GM19452 (cell line): ENCODE results near the gene ICAM4.
A peak's percentile ranks its signal among the peaks of the same experiment; 100 is the strongest.
"Not testable (repeated sequence)": the region's sequence is repeated elsewhere in the genome, so short reads cannot be mapped to it uniquely, and the experiment has no call there.

Experiments used
- ATAC-seq: cut with Tn5 transposase; IDR thresholded peaks from one replicate; pipeline ENCODE4 v1.9.1; 2021; ENCODE audit not compliant: unreplicated experiment

The ICAM4 gene

GRCh38 chr19:10286803-10287737 lies at the start of gene ICAM4:
Gene ICAM4 (plus strand): TSS chr19:10286955. CDS start chr19:10287013, 58 bp downstream.
- ATAC-seq, result no peak

GRCh38 chr19:10237702-10238101 lies 49.1 kb upstream of the ICAM4 start:
- no peak for ATAC-seq

DNA sequence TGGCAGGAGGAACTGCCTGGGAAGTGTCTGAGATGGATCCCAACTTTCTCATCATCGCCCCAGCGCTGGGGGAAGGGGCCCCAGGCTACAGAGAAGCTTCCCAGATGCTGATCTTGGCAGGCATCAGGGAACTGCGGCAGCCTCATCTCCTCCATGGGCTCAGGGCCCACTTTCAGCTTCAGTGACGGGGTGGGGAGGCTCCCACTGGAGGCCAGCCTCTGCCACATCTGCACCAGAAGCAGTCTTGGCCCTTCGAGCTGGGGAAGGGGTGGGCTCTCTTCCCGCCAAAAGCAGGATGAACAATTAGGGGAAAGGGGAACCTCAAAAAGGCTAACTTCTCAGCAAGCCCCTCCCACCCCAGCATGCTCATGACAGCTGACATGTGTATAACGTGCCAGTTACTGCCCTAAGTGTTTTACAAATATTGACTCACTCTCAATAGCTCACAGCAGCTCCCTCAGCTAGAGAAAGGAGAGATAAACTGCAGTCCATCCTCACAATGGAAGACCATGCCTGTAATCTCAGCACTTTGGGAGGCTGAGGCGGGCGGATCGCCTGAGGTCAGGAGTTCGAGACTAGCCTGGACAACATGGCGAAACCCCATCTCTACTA lies 48.5 kb upstream of the ICAM4 start:
- ATAC-seq, result no peak

GRCh38 chr19:10241826-10242449 lies 44.8 kb upstream of the ICAM4 start:
- ATAC-seq, result not testable (repeated sequence)

DNA sequence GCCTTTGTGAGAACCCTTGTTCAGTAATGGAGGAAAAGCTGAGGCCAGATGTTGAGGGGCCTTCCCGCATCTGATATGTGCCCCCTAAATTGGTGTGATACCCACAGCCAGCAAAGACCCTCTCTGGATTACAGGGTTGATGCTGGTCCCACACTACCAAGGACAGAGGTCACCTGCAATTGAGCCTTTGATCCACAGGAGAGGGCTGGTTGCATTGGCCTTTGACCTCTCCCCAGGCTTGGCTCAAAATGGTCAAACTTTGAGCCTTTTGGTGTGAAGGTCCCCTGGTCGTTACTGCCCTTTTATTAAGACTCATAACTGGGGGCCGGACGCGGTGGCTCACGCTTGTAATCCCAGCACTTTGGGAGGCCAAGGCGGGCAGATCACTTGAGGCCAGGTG lies 43.1 kb upstream of the ICAM4 start:
- no peak for ATAC-seq

DNA sequence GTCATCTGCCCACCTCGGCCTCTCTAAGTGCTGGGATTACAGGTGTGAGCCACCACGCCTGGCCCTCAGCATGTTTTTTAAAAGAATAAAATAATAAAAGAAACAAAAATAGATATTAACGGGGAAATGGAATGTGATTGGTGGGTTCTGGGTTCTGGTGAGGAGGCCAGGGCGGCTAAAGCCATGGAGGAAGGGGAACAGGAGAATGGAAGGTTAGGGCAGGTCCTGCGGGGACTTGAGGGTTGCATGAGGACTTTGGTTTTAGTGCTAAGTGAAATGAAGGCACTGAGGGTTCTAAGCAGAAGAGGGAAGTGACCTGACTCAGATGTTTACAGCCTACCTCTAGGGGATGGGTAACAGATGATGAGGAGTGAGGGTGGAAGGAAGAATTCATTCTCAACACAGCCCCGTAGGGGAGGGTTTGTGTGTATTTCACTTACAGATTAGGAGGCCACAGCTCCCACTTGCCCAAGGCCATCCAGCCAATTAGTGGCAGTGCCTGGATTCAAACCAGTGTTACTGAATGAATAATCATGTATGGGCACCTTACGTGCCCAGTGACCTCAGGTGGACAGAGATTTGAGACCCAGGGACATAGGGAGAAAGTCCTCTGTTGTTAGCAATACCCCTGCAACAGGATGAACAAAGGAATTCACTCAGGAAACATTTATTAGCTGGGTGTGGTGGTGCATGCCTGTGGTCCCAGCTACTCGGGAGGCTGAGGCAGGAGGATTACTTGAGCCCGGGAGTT lies 41.4 kb upstream of the ICAM4 start:
- ATAC-seq, result no peak

GRCh38 chr19:10246511-10246910 lies 40.2 kb upstream of the ICAM4 start:
- ATAC-seq, result no peak

DNA sequence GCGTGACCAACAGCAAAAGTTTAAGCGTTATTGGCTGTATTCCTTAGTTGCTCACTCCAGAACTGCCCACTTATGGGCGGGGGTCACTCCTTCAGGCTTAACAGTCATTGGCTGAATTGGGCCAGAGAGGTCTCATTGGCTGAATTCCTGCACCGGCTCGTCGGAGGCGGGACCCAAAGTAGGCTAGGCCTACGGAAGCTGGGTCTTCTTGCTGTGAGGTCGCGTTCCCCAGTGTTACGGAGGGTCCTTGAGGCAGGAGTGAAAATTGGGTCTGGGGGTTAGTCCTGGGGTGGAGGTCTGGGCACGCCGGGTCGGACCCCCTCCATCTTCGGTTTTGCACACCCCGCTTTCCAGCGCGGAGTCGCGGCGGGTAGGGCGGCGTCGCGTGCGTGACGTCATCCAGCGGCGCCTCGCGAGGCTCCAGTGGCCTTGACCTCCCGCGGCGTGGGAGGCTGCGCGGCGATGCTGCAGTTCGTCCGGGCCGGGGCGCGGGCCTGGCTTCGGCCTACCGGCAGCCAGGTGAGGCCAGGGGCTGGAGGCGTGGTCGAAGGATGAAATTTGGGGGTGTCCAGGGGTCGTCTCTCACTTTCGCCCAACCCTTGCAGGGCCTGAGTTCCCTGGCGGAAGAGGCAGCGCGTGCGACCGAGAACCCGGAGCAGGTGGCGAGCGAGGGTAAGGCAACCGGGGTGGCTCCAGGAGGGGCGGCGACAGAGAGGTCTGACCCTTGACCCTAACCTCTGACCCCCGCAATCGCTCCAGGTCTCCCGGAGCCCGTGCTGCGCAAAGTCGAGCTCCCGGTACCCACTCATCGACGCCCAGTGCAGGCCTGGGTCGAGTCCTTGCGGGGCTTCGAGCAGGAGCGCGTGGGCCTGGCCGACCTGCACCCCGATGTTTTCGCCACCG lies 34.7 kb upstream of the ICAM4 start, which contains the start of gene MRPL4:
TSS of gene MRPL4 (plus strand) at position 423 of the 903 bp plus-strand sequence. CDS start at position 463, 40 bp downstream.
- ATAC-seq, result peak; percentile 84

GRCh38 chr19:10252707-10253106 lies 34.0 kb upstream of the ICAM4 start:
- no peak for ATAC-seq

- ATAC-seq, result no peak
These were observed 32.5 kb upstream of the ICAM4 start for GRCh38 chr19:10254244-10254643.

DNA sequence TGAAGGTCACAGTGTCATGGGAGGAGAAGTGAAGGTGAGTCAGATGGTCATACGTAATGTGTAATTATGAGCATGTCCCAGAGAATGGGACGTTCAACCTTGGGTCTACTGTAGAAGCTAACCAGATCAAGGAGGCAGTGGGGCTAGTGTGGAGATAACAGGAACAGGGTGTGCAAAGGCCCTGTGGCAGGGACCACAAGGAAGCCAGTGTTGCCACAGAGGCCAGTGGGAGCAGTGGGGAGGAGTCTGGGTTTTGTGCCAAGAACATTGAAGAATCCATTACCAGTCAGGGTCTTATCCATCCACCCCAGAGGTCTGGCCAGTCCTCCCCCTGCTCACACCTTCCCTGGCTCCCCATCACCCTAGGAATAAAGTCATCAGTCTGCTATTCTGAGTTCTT lies 31.4 kb upstream of the ICAM4 start:
- no peak for ATAC-seq

DNA sequence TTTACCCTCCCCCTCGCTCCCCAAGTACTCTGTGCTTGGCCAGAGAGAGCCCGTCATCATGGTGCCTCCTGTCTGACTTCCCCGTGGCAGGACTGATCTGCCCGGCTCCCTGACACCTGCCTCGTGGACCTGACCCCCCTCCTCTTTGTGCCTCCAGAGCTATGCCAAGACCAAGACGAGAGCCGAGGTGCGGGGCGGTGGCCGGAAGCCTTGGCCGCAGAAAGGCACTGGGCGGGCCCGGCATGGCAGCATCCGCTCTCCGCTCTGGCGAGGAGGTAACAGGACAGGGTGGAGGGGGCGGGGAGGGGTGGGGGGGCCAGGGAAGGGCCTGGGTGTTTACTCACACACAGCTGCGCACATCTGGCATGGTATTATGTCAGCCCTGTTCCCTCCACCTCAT lies 30.2 kb upstream of the ICAM4 start:
- no peak for ATAC-seq

GRCh38 chr19:10256970-10257615 lies 29.7 kb upstream of the ICAM4 start:
- no peak for ATAC-seq

- no peak for ATAC-seq
These were observed 28.6 kb upstream of the ICAM4 start for GRCh38 chr19:10258080-10258710.

DNA sequence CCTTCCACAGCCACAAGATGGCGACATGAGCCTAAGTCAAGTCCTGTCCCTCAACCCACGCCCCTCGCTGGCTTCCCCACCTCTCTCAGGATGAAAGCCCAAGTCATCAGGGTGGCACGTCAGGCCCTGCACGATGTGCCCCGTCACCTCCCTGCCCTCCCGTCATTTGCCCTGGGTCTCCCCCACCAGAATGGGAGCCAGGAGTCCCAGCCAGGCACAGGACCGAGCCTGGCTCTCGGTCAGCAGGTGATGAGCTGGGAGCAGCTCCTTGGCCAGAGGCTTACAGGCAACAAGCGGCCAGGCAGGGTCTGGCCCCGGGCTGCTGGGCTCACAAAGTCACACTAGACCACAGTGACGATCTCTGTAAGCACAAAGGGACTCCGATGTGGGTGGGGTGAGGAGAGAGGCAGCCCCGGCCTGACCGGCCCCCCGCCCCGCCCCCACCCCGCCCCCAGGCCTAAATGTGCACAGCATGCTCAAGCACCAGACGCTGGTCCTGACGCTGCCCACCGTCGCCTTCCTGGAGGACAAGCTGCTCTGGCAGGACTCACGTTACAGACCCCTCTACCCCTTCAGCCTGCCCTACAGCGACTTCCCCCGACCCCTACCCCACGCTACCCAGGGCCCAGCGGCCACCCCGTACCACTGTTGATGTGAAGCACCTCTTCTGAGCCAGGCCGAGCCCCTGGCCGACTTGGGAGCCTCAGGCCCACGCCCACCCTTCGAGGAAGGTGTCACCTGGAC lies 27.4 kb upstream of the ICAM4 start:
- ATAC-seq, result no peak

- ATAC-seq, result no peak
These were observed 26.6 kb upstream of the ICAM4 start for GRCh38 chr19:10260141-10260584.

- ATAC-seq, result no peak
These were observed 24.0 kb upstream of the ICAM4 start for GRCh38 chr19:10262771-10263170.

DNA sequence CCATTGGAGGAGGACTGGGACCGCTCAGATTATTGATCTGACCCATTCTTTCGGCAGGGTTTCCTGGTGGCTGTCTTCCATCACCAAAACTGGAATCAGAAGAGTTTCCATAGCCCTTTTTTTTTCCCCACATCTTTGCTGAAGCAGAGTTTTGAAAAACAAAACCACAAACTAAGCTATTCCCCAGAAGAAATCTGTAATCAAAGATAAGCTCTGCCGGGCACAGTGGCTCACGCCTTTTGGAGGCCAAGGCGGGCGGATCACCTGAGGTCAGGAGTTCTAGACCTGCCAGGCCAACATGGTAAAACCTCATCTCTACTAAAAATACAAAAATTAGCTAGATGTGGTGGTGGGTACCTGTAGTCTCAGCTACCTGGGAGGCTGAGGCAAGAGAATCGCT lies 20.0 kb upstream of the ICAM4 start:
- ATAC-seq, result no peak
